ENCODE results near the gene MCC. TPM values are rescaled to one million over a fixed set of nuclear protein-coding genes. Genes with fewer than 3 reads are reported as not detected.
A peak's percentile ranks its signal among the peaks of the same experiment; 100 is the strongest.

The MCC gene
- total RNA-seq, 1 donor from 2014 or later = 18.9 TPM

DNA sequence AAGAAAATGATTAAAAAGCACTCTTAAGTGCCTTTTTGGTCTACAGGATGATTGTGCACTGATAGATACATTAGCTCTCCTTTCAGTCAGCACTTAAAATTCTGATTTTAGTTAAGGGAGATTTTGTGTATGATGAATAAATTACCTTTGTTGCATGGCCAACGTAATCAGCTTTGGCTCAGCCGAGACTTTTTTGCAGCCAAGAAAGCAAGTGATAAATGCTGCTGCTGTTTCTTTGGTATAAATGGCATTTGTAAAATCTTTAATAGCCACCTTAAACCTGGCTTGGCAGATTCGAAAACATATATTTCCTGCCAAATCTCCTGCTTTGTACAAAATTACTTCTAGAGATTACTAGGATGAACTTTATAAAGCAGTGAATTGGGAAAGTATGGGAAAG lies 364.0 kb downstream of the MCC start:
- TF ChIP-seq CTCF (IDR thresholded peaks at IDR 0.05; ENCODE audit: unreplicated experiment) = no peak
- H3K4me1 Mint-ChIP-seq (ENCODE audit: low read depth) = peaks cover 17% of the 10 kb centered on the region
- H3K27ac Mint-ChIP-seq = no peak overlapping the region
- DNase-seq (ENCODE audit: low spot score, unreplicated experiment) = no peak
- H3K27me3 Mint-ChIP-seq = no peaks in the 10 kb centered on the region
- no peak overlapping the region for H3K4me3 Mint-ChIP-seq (ENCODE audit: low read depth)
- peaks cover 4% of the 10 kb centered on the region for H3K9me3 Mint-ChIP-seq (ENCODE audit: low read depth)
- H3K36me3 Mint-ChIP-seq (ENCODE audit: insufficient read depth) = peaks cover 3% of the 10 kb centered on the region

GRCh38 chr5:113123618-113124017 lies 364.6 kb downstream of the MCC start:
- H3K9me3 Mint-ChIP-seq (ENCODE audit: low read depth) = peaks cover 4% of the 10 kb centered on the region

DNA sequence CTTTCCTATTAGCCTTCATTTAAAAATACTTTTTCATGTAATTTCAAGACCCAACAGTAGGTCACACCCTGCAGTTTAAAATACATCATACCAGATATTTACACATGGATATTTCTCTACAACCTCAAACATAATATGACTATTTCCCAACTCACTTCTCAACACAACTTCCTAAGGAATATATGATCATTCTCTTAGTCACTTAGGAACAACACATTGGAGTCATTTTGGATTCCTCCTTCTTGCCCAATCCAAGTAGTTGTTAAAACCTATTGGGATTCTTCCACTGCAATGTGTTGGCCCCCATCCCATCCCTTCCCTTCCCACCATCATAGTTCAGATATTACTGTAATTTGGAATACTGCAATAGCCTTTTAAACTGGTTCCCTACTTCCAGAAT lies 366.2 kb downstream of the MCC start:
- no peak for TF ChIP-seq CTCF (IDR thresholded peaks at IDR 0.05; ENCODE audit: unreplicated experiment)
- H3K27me3 Mint-ChIP-seq = no peaks in the 10 kb centered on the region
- DNase-seq (ENCODE audit: low spot score, unreplicated experiment) = no peak
- H3K27ac Mint-ChIP-seq = no peak overlapping the region
- H3K36me3 Mint-ChIP-seq (ENCODE audit: insufficient read depth) = no peaks in the 10 kb centered on the region
- no peak overlapping the region for H3K4me3 Mint-ChIP-seq (ENCODE audit: low read depth)
- H3K9me3 Mint-ChIP-seq (ENCODE audit: low read depth) = no peaks in the 10 kb centered on the region
- peaks cover 29% of the 10 kb centered on the region for H3K4me1 Mint-ChIP-seq (ENCODE audit: low read depth)

More at GRCh38 chr5:113123618-113124017, 364.6 kb downstream of the MCC start:
- H3K27ac Mint-ChIP-seq = no peak overlapping the region
- H3K4me1 Mint-ChIP-seq (ENCODE audit: low read depth) = peaks cover 22% of the 10 kb centered on the region
- H3K27me3 Mint-ChIP-seq = no peaks in the 10 kb centered on the region
- peak; percentile 55 for TF ChIP-seq CTCF (IDR thresholded peaks at IDR 0.05; ENCODE audit: unreplicated experiment)
- peaks cover 3% of the 10 kb centered on the region for H3K36me3 Mint-ChIP-seq (ENCODE audit: insufficient read depth)
- DNase-seq (ENCODE audit: low spot score, unreplicated experiment) = no peak
- H3K4me3 Mint-ChIP-seq (ENCODE audit: low read depth) = no peak overlapping the region

DNA sequence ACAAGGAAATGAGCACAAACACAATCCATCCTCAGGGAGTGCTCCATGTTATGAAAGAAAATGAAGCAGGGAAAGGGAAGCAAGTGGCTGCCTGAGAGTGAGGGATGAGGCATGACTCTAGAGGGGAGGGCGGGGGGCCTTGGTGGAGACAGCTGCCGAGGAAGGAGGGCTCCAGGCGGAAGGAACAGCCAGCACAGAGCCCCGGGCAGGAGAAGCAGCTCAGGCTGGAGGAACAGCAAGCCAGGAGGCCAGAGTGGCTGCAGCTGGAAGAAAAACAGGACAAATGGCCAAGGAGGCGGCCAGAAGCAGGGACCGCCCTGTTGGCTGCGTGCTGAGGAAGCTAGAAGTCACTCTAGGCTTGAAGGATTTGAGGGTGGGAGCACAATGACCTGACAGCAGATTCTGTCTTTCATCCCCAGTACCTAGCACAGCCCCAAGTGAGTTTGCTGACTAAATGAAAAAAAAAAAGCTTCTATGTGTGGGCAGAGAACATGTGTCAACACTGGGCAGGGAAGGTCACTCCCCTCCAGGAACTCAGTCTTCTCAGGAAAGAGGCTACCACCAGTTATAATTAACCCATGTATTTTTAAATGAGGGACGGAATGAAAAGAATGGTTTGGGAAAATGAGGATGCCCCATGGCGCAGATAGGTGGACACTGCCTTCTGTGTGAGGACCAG lies 368.9 kb downstream of the MCC start:
- H3K9me3 Mint-ChIP-seq (ENCODE audit: low read depth) = no peaks in the 10 kb centered on the region
- peak overlapping the region; percentile 6 for H3K27ac Mint-ChIP-seq
- no peak for TF ChIP-seq CTCF (IDR thresholded peaks at IDR 0.05; ENCODE audit: unreplicated experiment)
- DNase-seq (ENCODE audit: low spot score, unreplicated experiment) = no peak
- H3K36me3 Mint-ChIP-seq (ENCODE audit: insufficient read depth) = peaks cover 1% of the 10 kb centered on the region
- H3K27me3 Mint-ChIP-seq = no peaks in the 10 kb centered on the region
- H3K4me3 Mint-ChIP-seq (ENCODE audit: low read depth) = no peak overlapping the region
- peaks cover 27% of the 10 kb centered on the region for H3K4me1 Mint-ChIP-seq (ENCODE audit: low read depth)

DNA sequence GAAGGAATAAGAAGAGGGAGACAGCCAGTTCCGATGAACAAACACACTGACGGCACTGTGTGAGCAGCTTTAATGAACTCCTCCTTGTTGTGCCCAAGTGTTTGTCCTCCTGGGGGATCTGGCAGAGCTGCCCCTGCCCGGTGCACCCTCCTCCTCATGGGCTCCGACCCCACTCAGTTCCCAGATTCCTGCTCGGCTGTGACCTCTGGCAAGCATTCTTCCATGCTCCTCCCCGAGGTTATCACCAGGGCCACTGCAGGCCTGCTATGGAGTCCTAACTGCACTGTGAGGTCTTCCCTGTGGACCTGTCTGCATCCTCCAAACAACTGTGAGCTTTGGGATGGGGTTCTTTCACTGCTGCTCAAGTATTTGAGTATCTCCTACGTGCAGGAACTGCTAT lies 369.5 kb downstream of the MCC start:
- no peak for DNase-seq (ENCODE audit: low spot score, unreplicated experiment)
- no peak for TF ChIP-seq CTCF (IDR thresholded peaks at IDR 0.05; ENCODE audit: unreplicated experiment)
- peaks cover 3% of the 10 kb centered on the region for H3K36me3 Mint-ChIP-seq (ENCODE audit: insufficient read depth)
- H3K27me3 Mint-ChIP-seq = no peaks in the 10 kb centered on the region
- no peak overlapping the region for H3K4me3 Mint-ChIP-seq (ENCODE audit: low read depth)
- H3K4me1 Mint-ChIP-seq (ENCODE audit: low read depth) = peaks cover 23% of the 10 kb centered on the region
- H3K9me3 Mint-ChIP-seq (ENCODE audit: low read depth) = no peaks in the 10 kb centered on the region
- H3K27ac Mint-ChIP-seq = peak overlapping the region; percentile 6

Measured in progenitor cell of endocrine pancreas (in vitro differentiated cells).